Fibroblast of skin of right quadriceps (primary cell): ENCODE results near the gene ELMO2.

ENCODE experiments used
- DNase-seq: peaks from one replicate; pipeline ENCODE4 v3.0.0-alpha.2; 2013

The ELMO2 gene

GRCh38 chr20:46330831-46331371 lies 75.5 kb downstream of the ELMO2 start:
- DNase-seq: no peak

DNA sequence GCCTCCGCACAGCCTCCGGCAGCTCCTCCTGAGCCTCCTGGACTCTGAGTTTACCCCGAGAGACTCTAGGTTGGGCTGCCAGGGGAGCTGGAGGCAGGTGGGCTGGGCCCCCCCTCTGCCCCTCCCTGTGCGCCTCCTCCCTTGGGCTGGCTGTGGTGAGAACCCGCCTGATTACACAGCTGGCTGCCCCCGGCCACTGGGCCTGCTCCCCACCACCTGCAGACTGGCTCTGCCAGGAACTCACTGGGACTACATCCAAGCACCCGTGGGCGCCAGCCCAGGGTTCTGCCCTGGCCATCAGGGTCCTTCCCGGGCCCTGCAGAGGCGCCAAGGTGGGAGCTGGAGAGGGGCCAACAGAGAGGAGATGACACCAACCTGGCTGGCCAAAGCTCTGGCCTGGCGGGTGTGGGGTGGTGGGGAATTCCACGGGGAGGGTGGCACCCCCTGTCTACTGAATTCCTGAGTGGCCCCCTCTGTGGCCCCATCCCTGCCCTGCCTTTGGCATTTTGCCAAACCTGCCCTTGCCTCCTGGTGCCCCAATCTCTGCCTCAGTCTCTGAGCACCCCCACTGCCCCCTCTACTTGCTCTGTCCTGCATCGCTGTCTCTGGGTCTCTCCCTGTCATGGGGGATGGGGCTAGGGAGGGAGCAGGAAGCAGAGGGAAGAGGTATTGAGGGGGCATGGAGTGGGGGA lies 76.2 kb downstream of the ELMO2 start:
- DNase-seq: no peak

GRCh38 chr20:46328200-46328882 lies 78.1 kb downstream of the ELMO2 start:
- DNase-seq: no peak

- DNase-seq: no peak
These were observed 78.9 kb downstream of the ELMO2 start for GRCh38 chr20:46327557-46327956.

- DNase-seq: no peak
These were observed 80.6 kb downstream of the ELMO2 start for GRCh38 chr20:46325789-46326188.

DNA sequence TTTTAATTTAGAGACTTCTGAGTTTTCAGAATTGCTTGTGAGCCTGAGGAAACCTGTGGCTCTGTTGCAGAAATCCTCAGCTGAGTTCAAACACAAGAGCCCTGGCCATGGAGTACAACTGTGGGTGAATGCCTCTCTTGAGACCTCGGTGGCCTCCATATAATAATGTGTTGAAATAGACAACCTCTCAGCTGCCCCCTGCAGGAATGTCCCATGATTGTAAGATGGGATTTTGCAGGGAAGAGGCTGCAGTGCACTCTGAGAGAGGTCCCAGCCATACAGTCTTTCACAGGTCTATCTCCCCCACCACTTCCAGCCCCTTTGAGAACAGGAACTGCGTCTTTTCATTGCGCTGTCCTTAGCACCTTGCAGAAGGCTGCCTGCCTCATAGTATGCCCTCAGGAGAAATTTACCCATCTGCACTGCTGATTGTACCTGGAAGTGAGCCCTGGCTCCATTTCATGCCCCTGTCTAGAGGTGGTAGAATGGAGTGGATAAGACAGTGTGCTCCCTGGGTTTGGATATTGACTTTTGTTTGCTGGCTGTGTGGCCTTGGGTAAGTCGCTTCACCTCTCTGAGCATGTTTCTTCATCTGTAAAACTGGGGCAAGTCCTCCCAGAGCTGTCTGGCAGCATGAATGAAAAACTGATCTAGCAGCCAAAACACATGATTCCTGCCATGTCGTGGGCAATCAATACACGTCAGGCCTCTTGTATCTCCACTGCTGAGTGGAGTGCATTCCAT lies 81.3 kb downstream of the ELMO2 start:
- DNase-seq: no peak

DNA sequence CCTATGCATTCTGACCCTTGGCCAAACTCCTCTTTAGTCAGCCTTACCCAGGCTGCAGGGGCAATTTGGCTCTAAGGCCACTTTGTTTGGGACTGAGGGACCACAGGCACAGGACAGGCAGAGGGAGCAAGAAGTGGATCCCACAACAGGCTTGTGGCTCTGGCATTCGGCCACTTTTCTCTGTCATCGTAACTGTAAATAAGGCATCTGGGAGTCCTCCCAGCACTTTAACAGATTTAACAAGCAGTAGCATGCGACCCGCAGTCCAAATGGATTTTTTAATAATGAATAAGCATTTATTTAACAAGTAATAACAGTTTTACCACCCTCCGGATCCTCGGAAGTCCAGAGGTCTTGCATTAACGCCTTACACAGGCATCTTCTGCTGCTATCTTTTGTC lies 82.0 kb downstream of the ELMO2 start:
- no peak for DNase-seq

GRCh38 chr20:46323557-46323956 lies 82.9 kb downstream of the ELMO2 start:
- DNase-seq: no peak

DNA sequence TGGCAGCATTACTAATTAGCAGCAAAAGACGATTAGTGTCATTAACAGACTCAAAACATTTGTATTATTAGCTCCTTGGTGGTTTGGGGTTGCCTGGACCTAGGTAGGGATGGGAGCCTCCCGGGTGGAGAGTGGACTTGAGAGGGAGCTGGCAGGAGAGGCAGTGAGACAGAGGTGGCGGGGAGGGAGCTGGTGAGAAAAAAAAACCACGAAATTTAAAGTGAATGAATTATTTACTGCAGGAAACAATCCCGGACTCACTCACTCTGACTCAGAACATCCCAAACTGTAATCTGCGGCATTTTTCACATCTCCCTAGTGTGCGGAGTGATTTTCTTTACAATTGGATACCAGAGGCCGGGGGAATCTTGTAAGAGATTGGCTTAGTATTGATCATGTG lies 83.8 kb downstream of the ELMO2 start:
- DNase-seq: no peak

- no peak for DNase-seq
These were observed 88.7 kb downstream of the ELMO2 start for GRCh38 chr20:46317685-46318177.

GRCh38 chr20:46316984-46317684 lies 89.3 kb downstream of the ELMO2 start:
- DNase-seq: no peak
